Ovary (tissue), 3 donors: ENCODE results near the gene CDK10.

Experiments used
- CTCF ChIP-seq, 3 donors: fragments of 450-650 bp in 2 of 3; fragments of 200-600 bp in 1 of 3; IDR thresholded peaks; one replicate each; pipeline versions ENCODE4 v1.5.1 to v1.8.0; 2016 to 2022; ENCODE audit warnings: antibody characterized with exemption in 3 of 3, mild to moderate bottlenecking in 1 of 3
- EP300 ChIP-seq: sonication (generic); formaldehyde crosslinking; IDR thresholded peaks from one replicate; pipeline ENCODE4 v1.6.1; 2017; ENCODE audit warnings: antibody characterized with exemption
- donor health status: DM: no; HTN: no; CAD: no.

- TF ChIP-seq CTCF (IDR thresholded peaks at IDR 0.05) (no peak), EP300 (no peak)
These were observed 42.7 kb upstream of the CDK10 start for GRCh38 chr16:89643769-89644300.
